ENCODE results near the gene MED20.

MED20 gene

DNA sequence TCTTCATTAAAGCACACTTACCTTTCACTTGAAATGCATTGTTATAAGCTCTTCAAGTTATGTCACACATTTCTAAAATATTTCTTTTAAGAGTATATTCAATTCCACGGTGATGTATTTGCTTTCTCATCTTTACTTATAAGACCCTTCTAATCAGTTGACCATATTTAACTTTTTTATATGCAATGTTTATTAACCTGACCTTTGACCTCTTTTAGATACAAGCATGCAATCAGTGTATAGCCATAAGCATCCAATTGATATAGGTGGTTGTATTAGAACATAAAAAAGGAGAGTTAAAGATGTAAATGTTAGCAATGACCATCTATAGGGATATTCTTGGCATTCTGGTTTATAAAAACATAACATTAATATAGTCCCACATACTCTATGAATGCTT lies 35.0 kb downstream of the MED20 start:
- no peak overlapping the region for H3K4me3 ChIP-seq (ENCODE audit: severe bottlenecking)
- H3K4me1 ChIP-seq (ENCODE audit: insufficient read depth, poor library complexity, severe bottlenecking), result no peaks in the 10 kb centered on the region
- no peak overlapping the region for H3K27ac ChIP-seq (ENCODE audit: poor library complexity, severe bottlenecking)
- TF ChIP-seq CTCF (IDR thresholded peaks at IDR 0.05; ENCODE audit: poor library complexity, severe bottlenecking), result no peak
- no peaks in the 10 kb centered on the region for H3K36me3 ChIP-seq (ENCODE audit: low read depth)
- H3K9me3 ChIP-seq (ENCODE audit: severe bottlenecking), result no peaks in the 10 kb centered on the region
- DNase-seq (ENCODE audit: low spot score) (no peak), ATAC-seq (ENCODE audit: low read depth) (no peak)
- no peaks in the 10 kb centered on the region for H3K27me3 ChIP-seq (ENCODE audit: insufficient read depth, poor library complexity, severe bottlenecking)

GRCh38 chr6:41884957-41885356 lies 36.0 kb downstream of the MED20 start:
- ATAC-seq (ENCODE audit: low read depth) (no peak), DNase-seq (ENCODE audit: low spot score) (no peak)
- no peaks in the 10 kb centered on the region for H3K4me1 ChIP-seq (ENCODE audit: insufficient read depth, poor library complexity, severe bottlenecking)
- no peak overlapping the region for H3K27ac ChIP-seq (ENCODE audit: poor library complexity, severe bottlenecking)
- H3K36me3 ChIP-seq (ENCODE audit: low read depth), result peaks cover 2% of the 10 kb centered on the region; the same call in 1 of the 2 replicates
- H3K27me3 ChIP-seq (ENCODE audit: insufficient read depth, poor library complexity, severe bottlenecking), result no peaks in the 10 kb centered on the region
- TF ChIP-seq CTCF (IDR thresholded peaks at IDR 0.05; ENCODE audit: poor library complexity, severe bottlenecking), result no peak
- H3K4me3 ChIP-seq (ENCODE audit: severe bottlenecking), result no peak overlapping the region
- H3K9me3 ChIP-seq (ENCODE audit: severe bottlenecking), result no peaks in the 10 kb centered on the region

GRCh38 chr6:41881506-41881905 lies 39.4 kb downstream of the MED20 start:
- DNase-seq (ENCODE audit: low spot score) (no peak), ATAC-seq (ENCODE audit: low read depth) (no peak)
- no peak for TF ChIP-seq CTCF (IDR thresholded peaks at IDR 0.05; ENCODE audit: poor library complexity, severe bottlenecking)
- H3K4me1 ChIP-seq (ENCODE audit: insufficient read depth, poor library complexity, severe bottlenecking), result no peaks in the 10 kb centered on the region
- H3K9me3 ChIP-seq (ENCODE audit: severe bottlenecking), result no peaks in the 10 kb centered on the region
- H3K27me3 ChIP-seq (ENCODE audit: insufficient read depth, poor library complexity, severe bottlenecking), result no peaks in the 10 kb centered on the region
- H3K27ac ChIP-seq (ENCODE audit: poor library complexity, severe bottlenecking), result no peak overlapping the region
- peaks cover 2% of the 10 kb centered on the region; the same call in 1 of the 2 replicates for H3K36me3 ChIP-seq (ENCODE audit: low read depth)
- no peak overlapping the region for H3K4me3 ChIP-seq (ENCODE audit: severe bottlenecking)

- Histone ChIP-seq H3K27me3 (ENCODE audit: insufficient read depth, poor library complexity, severe bottlenecking) (no peaks in the 10 kb centered on the region), H3K9me3 (ENCODE audit: severe bottlenecking) (no peaks in the 10 kb centered on the region), H3K4me1 (ENCODE audit: insufficient read depth, poor library complexity, severe bottlenecking) (no peaks in the 10 kb centered on the region), H3K27ac (ENCODE audit: poor library complexity, severe bottlenecking) (no peak overlapping the region), H3K4me3 (ENCODE audit: severe bottlenecking) (no peak overlapping the region), H3K36me3 (ENCODE audit: low read depth) (peaks cover 2% of the 10 kb centered on the region; the same call in 1 of the 2 replicates)
- DNase-seq (ENCODE audit: low spot score), result no peak
- TF ChIP-seq CTCF (IDR thresholded peaks at IDR 0.05; ENCODE audit: poor library complexity, severe bottlenecking), result no peak
- no peak for ATAC-seq (ENCODE audit: low read depth)
These were observed 42.0 kb downstream of the MED20 start for GRCh38 chr6:41878961-41879405.

DNA sequence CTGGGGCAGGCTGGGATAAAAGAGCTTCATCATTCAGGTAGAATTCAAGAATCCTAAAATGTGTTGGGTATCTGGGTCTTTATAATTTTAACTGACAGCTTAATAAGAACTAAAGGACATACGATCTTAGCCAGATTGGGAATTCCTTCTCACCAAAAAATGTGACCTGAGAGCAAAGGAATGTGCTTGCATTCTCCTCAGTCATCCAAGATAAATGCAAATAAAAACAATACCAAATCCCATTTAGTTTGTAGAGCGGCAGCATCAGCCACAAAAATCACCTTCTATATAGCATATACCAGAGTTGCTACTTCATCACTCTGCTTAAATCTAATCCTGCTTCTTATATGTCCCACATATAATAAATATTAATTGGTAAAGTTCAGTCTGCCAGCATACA lies 42.7 kb downstream of the MED20 start:
- Histone ChIP-seq H3K27ac (ENCODE audit: poor library complexity, severe bottlenecking) (no peak overlapping the region), H3K4me3 (ENCODE audit: severe bottlenecking) (no peak overlapping the region), H3K27me3 (ENCODE audit: insufficient read depth, poor library complexity, severe bottlenecking) (no peaks in the 10 kb centered on the region), H3K36me3 (ENCODE audit: low read depth) (peaks cover 2% of the 10 kb centered on the region; the same call in 1 of the 2 replicates), H3K9me3 (ENCODE audit: severe bottlenecking) (no peaks in the 10 kb centered on the region), H3K4me1 (ENCODE audit: insufficient read depth, poor library complexity, severe bottlenecking) (no peaks in the 10 kb centered on the region)
- DNase-seq (ENCODE audit: low spot score), result no peak
- ATAC-seq (ENCODE audit: low read depth), result no peak
- no peak for TF ChIP-seq CTCF (IDR thresholded peaks at IDR 0.05; ENCODE audit: poor library complexity, severe bottlenecking)

Measured in RWPE2 (cell line).